GM23338 (cell line): Measurements from ENCODE around the gene FRMD3.

Experiments
- CREB1 ChIP-seq: fragments of 250-450 bp; sonication (Bioruptor Pico); IDR thresholded peaks from 2 replicates; pipeline ENCODE4 v1.5.0; 2020; ENCODE audit warnings: low read depth, mild to moderate bottlenecking, moderate library complexity
- EZH2 ChIP-seq: fragments of 200-600 bp; sonication (generic); IDR thresholded peaks from one replicate; pipeline ENCODE4 v1.8.0; 2017; ENCODE audit warnings: antibody characterized with exemption, mild to moderate bottlenecking, low read depth; ENCODE audit not compliant: unreplicated experiment
- EZH2phosphoT487 ChIP-seq: fragments of 200-600 bp; sonication (generic); IDR thresholded peaks from one replicate; pipeline ENCODE4 v1.8.1; 2018; ENCODE audit warnings: antibody characterized with exemption; ENCODE audit not compliant: unreplicated experiment
- JUNB ChIP-seq: IDR thresholded peaks from one replicate; pipeline ENCODE4 v1.6.1; 2016; ENCODE audit warnings: antibody characterized with exemption; ENCODE audit not compliant: unreplicated experiment
- NANOG ChIP-seq: IDR thresholded peaks from 2 replicates; pipeline ENCODE4 v1.6.1; 2016; ENCODE audit warnings: antibody characterized with exemption, borderline replicate concordance
- POLR2AphosphoS5 ChIP-seq: IDR thresholded peaks from 2 replicates; pipeline ENCODE4 v1.6.1; 2016; ENCODE audit warnings: antibody characterized with exemption, low read depth
- STAT1 ChIP-seq: IDR thresholded peaks from one replicate; pipeline ENCODE4 v1.6.1; 2016; ENCODE audit warnings: antibody characterized with exemption; ENCODE audit not compliant: unreplicated experiment
- ZNF114 ChIP-seq: fragments of 250-450 bp; sonication (Bioruptor Pico); IDR thresholded peaks from 2 replicates; pipeline ENCODE4 v1.5.0; 2020; ENCODE audit warnings: mild to moderate bottlenecking, moderate library complexity
- ZNF331 ChIP-seq: fragments of 250-450 bp; sonication (Bioruptor Pico); IDR thresholded peaks from 2 replicates; pipeline ENCODE4 v1.5.0; 2020; ENCODE audit warnings: low read depth, mild to moderate bottlenecking, moderate library complexity
- TF ChIP-seq, protein P1 (sequence below), 2 experiments: fragments of 200-600 bp in 1 of 2; sonication (generic) in 1 of 2; conservative IDR thresholded peaks; 2 replicates each; pipeline versions ENCODE4 v1.5.1 to v1.6.1; 2016 to 2017; ENCODE audit warnings: antibody characterized with exemption in 2 of 2, low read depth in 2 of 2, mild to moderate bottlenecking in 2 of 2, moderate library complexity in 1 of 2
- TF ChIP-seq, protein P2 (sequence below): IDR thresholded peaks from one replicate; pipeline ENCODE4 v1.6.1; 2018; ENCODE audit warnings: antibody characterized with exemption; ENCODE audit not compliant: unreplicated experiment
- TF ChIP-seq, protein P3 (sequence below): IDR thresholded peaks from 2 replicates; pipeline ENCODE4 v1.6.1; 2016; ENCODE audit warnings: antibody characterized with exemption

DNA sequence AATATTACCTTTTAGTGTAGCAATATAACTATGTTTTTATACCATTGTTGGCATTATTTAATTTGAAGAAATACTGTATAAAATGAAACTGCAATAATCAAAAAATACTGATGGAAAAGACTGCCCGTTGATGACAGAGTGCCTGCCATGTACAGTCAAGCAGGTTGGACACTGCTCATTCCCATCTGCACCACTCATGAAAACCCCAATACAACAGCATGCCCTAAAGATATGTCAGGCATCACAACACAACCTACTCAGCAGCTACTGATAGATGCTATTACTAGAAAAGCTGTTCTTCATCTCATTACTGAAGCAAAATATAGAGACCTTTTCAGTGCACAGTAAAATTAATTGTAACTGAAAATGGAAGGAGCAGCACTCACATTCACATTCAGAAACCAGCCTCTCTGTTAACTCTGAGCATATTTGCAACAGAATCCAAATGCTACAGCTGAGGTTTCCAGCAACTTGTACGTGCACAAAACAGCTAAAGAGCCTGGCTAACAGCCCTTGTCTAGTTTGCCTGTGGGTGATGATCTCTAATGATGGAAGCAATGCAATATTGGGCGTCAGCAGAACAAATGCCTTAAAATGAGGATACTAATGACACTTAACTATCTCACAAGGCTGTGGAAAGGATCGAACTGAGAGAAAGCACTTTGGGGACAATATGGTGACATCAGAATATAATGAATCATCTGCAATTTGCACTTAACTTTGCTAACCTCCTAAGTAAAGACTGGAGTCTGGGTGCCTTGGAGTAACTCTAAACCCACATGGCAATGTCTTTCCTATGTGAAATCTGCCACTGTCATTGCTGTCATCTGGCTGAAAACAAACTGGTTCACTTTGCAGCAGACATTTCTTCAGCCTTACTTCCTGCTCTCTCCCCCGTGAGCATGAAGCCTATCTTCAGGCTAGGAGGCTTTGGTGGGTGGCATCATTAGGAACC is 280.0 kb downstream of the FRMD3 start:
- TF ChIP-seq POLR2AphosphoS5 (no peak), JUNB (no peak), EZH2 (no peak), ZNF114 (no peak), NANOG (no peak), EZH2phosphoT487 (no peak), ZNF331 (CRISPR knock-in tag) (no peak), CREB1 (no peak), STAT1 (no peak)
- TF ChIP-seq, protein P1, sequence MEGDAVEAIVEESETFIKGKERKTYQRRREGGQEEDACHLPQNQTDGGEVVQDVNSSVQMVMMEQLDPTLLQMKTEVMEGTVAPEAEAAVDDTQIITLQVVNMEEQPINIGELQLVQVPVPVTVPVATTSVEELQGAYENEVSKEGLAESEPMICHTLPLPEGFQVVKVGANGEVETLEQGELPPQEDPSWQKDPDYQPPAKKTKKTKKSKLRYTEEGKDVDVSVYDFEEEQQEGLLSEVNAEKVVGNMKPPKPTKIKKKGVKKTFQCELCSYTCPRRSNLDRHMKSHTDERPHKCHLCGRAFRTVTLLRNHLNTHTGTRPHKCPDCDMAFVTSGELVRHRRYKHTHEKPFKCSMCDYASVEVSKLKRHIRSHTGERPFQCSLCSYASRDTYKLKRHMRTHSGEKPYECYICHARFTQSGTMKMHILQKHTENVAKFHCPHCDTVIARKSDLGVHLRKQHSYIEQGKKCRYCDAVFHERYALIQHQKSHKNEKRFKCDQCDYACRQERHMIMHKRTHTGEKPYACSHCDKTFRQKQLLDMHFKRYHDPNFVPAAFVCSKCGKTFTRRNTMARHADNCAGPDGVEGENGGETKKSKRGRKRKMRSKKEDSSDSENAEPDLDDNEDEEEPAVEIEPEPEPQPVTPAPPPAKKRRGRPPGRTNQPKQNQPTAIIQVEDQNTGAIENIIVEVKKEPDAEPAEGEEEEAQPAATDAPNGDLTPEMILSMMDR (conservative IDR thresholded peaks at IDR 0.05; ENCODE audit: low read depth in 2 of 2) = no peak
- TF ChIP-seq, protein P2, sequence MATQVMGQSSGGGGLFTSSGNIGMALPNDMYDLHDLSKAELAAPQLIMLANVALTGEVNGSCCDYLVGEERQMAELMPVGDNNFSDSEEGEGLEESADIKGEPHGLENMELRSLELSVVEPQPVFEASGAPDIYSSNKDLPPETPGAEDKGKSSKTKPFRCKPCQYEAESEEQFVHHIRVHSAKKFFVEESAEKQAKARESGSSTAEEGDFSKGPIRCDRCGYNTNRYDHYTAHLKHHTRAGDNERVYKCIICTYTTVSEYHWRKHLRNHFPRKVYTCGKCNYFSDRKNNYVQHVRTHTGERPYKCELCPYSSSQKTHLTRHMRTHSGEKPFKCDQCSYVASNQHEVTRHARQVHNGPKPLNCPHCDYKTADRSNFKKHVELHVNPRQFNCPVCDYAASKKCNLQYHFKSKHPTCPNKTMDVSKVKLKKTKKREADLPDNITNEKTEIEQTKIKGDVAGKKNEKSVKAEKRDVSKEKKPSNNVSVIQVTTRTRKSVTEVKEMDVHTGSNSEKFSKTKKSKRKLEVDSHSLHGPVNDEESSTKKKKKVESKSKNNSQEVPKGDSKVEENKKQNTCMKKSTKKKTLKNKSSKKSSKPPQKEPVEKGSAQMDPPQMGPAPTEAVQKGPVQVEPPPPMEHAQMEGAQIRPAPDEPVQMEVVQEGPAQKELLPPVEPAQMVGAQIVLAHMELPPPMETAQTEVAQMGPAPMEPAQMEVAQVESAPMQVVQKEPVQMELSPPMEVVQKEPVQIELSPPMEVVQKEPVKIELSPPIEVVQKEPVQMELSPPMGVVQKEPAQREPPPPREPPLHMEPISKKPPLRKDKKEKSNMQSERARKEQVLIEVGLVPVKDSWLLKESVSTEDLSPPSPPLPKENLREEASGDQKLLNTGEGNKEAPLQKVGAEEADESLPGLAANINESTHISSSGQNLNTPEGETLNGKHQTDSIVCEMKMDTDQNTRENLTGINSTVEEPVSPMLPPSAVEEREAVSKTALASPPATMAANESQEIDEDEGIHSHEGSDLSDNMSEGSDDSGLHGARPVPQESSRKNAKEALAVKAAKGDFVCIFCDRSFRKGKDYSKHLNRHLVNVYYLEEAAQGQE = no peak
- TF ChIP-seq, protein P3, sequence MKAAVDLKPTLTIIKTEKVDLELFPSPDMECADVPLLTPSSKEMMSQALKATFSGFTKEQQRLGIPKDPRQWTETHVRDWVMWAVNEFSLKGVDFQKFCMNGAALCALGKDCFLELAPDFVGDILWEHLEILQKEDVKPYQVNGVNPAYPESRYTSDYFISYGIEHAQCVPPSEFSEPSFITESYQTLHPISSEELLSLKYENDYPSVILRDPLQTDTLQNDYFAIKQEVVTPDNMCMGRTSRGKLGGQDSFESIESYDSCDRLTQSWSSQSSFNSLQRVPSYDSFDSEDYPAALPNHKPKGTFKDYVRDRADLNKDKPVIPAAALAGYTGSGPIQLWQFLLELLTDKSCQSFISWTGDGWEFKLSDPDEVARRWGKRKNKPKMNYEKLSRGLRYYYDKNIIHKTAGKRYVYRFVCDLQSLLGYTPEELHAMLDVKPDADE = no peak
